Stomach (tissue), 9 donors: ENCODE results near the gene MAPK4. TPM values are rescaled to one million over a fixed set of nuclear protein-coding genes. Genes with fewer than 3 reads are reported as not detected.
"Not testable (repeated sequence)": the region's sequence is repeated elsewhere in the genome, so short reads cannot be mapped to it uniquely, and the experiment has no call there.

Source experiments
- DNase-seq, 2 donors: peaks; one replicate each; pipeline versions ENCODE4 v3.0.0 to v3.0.0-alpha.2; 2013 to 2019
- H3K27ac ChIP-seq, 5 donors: fragments of 200-600 bp in 4 of 5; sonication (generic) in 4 of 5; one replicate each; pipeline ENCODE4 v1.5.1; 2013 to 2019; ENCODE audit warnings: mild to moderate bottlenecking in 1 of 5, moderate library complexity in 1 of 5
- H3K27me3 ChIP-seq, 3 donors: fragments of 200-600 bp; sonication (generic); one replicate each; pipeline ENCODE4 v1.5.1; 2017 to 2019; ENCODE audit warnings: mixed run types in 1 of 3
- H3K36me3 ChIP-seq, 4 donors: fragments of 200-600 bp; sonication (generic); 1 replicate in 3 of 4; 2 replicates in 1 of 4; pipeline ENCODE4 v1.5.1; 2016 to 2019
- H3K4me1 ChIP-seq, 4 donors: fragments of 200-600 bp; sonication (generic); one replicate each; pipeline ENCODE4 v1.5.1; 2016 to 2019
- H3K4me3 ChIP-seq, 4 donors: fragments of 200-600 bp; sonication (generic) in 3 of 4; one replicate each; pipeline ENCODE4 v1.5.1; 2016 to 2019; ENCODE audit warnings: mild to moderate bottlenecking in 1 of 4
- H3K9me3 ChIP-seq, 4 donors: fragments of 200-600 bp; sonication (generic); one replicate each; pipeline ENCODE4 v1.5.1; 2016 to 2019
- EP300 ChIP-seq: sonication (generic); formaldehyde crosslinking; IDR thresholded peaks from one replicate; pipeline ENCODE4 v1.6.1; 2017; ENCODE audit warnings: antibody characterized with exemption
- POLR2A ChIP-seq, 4 donors: fragments of 450-650 bp; IDR thresholded peaks; one replicate each; pipeline ENCODE4 v1.6.1; 2016; ENCODE audit warnings: antibody characterized with exemption in 4 of 4, control low read depth in 2 of 4, mild to moderate bottlenecking in 1 of 4, moderate library complexity in 1 of 4
- POLR2AphosphoS5 ChIP-seq, 3 donors: sonication (generic); formaldehyde crosslinking; IDR thresholded peaks; one replicate each; pipeline ENCODE4 v1.6.1; 2016; ENCODE audit warnings: antibody characterized with exemption in 3 of 3
- WGBS, 5 donors: extraction: QIAGEN DNeasy Blood & Tissue Kit in 3 of 5; methylation state at CpG; one replicate each; pipeline versions ENCODE4 v1.1.5 to v1.1.7; 2013 to 2018; 5-methylcytosine and 5-hydroxymethylcytosine counted together
- intact Hi-C: fragments of 100-400 bp; cut with DNase I; formaldehyde crosslinking; loops from one replicate; pipeline ENCODE4 v1.15.1; 2023; ENCODE audit warnings: low total_unique reads
- polyA plus RNA-seq, 3 donors: library from polyadenylated mRNA; stranded (reverse); fragments of 200-250 nt; gene quantifications; one replicate each; pipeline ENCODE4 v1.2.3, GENCODE V29; 2013
- total RNA-seq, 5 donors: library from RNA; depleted of rRNA; stranded (reverse); fragments of >200 nt; gene quantifications; one replicate each; pipeline versions ENCODE4 v1.1.0 to v1.2.3, GENCODE V29; 2014 to 2016
- TF ChIP-seq, protein P1 (sequence below), 7 experiments: fragments of 450-650 bp in 4 of 7; fragments of 200-600 bp in 3 of 7; sonication (generic) in 3 of 7; IDR thresholded peaks; one replicate each; pipeline ENCODE4 v1.5.1; 2016 to 2019; ENCODE audit warnings: antibody characterized with exemption in 7 of 7, control low read depth in 2 of 7, mild to moderate bottlenecking in 1 of 7
- donor health status: healthy with polysubstance abuse.
- donor health status: Bipolar disorder and iron deficiency.
- donor health status: healthy.

The MAPK4 gene
- total and polyA plus RNA-seq, 8 donors, result 0.19 to 86.0 (median 4.2) TPM

DNA sequence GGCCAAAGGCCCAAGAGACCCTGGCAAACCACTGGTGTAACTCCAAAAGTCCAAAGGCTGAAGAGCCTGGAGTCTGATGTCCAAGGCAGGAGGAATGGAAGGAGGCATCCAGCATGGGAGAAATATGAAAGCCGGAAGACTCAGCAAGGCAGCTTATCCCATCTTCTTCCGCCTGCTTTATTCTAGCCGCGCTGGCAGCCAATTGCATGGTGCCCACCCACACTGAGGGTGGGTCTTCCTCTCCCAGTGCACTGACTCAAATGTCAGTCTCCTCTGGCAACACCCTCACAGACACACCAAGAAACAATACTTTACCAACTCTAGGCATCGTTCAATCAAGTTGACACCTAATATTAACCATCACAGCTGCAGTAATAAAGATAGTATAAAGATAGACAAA lies 34.1 kb downstream of the MAPK4 start:
- no peak overlapping the region for H3K27ac ChIP-seq
- peaks cover 0 to 4% (median 0%) of the 10 kb centered on the region in 3 donors for H3K27me3 ChIP-seq
- H3K36me3 ChIP-seq, result no peaks in the 10 kb centered on the region
- no peak for TF ChIP-seq POLR2A (IDR thresholded peaks at IDR 0.05)
- no peak for TF ChIP-seq POLR2AphosphoS5 (IDR thresholded peaks at IDR 0.05)
- TF ChIP-seq, protein P1, sequence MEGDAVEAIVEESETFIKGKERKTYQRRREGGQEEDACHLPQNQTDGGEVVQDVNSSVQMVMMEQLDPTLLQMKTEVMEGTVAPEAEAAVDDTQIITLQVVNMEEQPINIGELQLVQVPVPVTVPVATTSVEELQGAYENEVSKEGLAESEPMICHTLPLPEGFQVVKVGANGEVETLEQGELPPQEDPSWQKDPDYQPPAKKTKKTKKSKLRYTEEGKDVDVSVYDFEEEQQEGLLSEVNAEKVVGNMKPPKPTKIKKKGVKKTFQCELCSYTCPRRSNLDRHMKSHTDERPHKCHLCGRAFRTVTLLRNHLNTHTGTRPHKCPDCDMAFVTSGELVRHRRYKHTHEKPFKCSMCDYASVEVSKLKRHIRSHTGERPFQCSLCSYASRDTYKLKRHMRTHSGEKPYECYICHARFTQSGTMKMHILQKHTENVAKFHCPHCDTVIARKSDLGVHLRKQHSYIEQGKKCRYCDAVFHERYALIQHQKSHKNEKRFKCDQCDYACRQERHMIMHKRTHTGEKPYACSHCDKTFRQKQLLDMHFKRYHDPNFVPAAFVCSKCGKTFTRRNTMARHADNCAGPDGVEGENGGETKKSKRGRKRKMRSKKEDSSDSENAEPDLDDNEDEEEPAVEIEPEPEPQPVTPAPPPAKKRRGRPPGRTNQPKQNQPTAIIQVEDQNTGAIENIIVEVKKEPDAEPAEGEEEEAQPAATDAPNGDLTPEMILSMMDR (IDR thresholded peaks at IDR 0.05), result no peak
- TF ChIP-seq EP300, result no peak
- DNase-seq, result no peak
- H3K9me3 ChIP-seq, result peaks cover 0 to 10% (median 0%) of the 10 kb centered on the region in 4 donors
- H3K4me3 ChIP-seq, result no peak overlapping the region
- WGBS, 5 donors, result 92 to 96% (median 93%) methylated on average over 5 of the region's 5 CpGs
- no peaks in the 10 kb centered on the region for H3K4me1 ChIP-seq
- intact Hi-C loops, result no loop called here

DNA sequence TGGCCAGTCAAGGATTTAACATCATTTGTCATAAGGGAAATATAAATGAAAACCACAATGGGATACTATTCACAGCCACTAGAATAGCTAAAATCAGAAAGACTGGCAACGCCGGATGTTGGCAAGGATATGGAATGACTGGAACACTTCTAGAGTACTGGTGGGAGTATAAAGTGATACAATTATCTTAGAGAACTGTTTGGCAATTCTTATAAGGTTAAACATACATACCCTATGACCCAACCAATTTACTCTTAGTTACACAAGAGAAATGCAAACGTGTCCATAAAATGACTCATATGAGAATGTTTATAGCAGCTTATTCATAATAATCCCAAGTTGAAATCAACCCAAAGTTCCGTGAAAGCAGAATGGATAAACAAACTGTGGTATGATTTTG lies 35.1 kb downstream of the MAPK4 start:
- Histone ChIP-seq H3K4me3 (no peak overlapping the region), H3K27me3 (peaks cover 0 to 4% (median 0%) of the 10 kb centered on the region in 3 donors), H3K4me1 (no peaks in the 10 kb centered on the region), H3K36me3 (no peaks in the 10 kb centered on the region), H3K27ac (no peak overlapping the region), H3K9me3 (peaks cover 0 to 10% (median 0%) of the 10 kb centered on the region in 4 donors)
- WGBS, 5 donors, result 18 to 35% (median 20%) methylated on average over 4 of the region's 4 CpGs
- TF ChIP-seq POLR2A (IDR thresholded peaks at IDR 0.05) (no peak), EP300 (no peak), POLR2AphosphoS5 (IDR thresholded peaks at IDR 0.05) (no peak)
- TF ChIP-seq, protein P1 (IDR thresholded peaks at IDR 0.05), result no peak
- DNase-seq, result no peak
- intact Hi-C loops, result no loop called here

DNA sequence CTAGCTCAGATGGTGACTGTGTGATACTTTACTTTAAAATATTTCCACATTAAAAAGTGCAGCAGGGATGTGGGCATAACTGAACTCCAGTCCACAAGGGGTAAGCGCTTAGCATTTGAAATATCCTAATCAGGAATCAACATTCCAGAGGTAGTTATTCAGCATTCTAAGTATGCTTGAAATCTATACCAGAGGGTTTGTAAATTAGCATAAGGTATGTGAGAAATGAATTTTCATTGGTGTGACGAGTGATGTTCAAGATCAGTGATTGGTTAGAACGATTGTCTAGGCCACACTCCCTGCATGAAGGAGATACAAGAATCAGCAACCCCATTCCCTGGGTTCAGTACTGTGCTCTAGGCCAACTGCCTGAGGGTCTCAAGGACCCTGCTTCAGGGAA lies 42.6 kb downstream of the MAPK4 start:
- DNase-seq, result no peak
- Histone ChIP-seq H3K4me3 (no peak overlapping the region), H3K36me3 (no peaks in the 10 kb centered on the region), H3K27me3 (peaks cover 0 to 9% (median 0%) of the 10 kb centered on the region in 3 donors), H3K9me3 (no peaks in the 10 kb centered on the region), H3K27ac (no peak overlapping the region), H3K4me1 (no peaks in the 10 kb centered on the region)
- intact Hi-C loops, result no loop called here
- WGBS, 5 donors, result 74 to 89% (median 86%) methylated on average over 3 of the region's 3 CpGs
- TF ChIP-seq POLR2A (IDR thresholded peaks at IDR 0.05), result no peak

GRCh38 chr18:50606609-50607008 lies 46.7 kb downstream of the MAPK4 start:
- WGBS, 5 donors, result 69 to 95% (median 87%) methylated on average over 5 of the region's 5 CpGs
- Histone ChIP-seq H3K4me1 (no peaks in the 10 kb centered on the region), H3K27me3 (no peaks in the 10 kb centered on the region), H3K36me3 (no peaks in the 10 kb centered on the region), H3K9me3 (no peaks in the 10 kb centered on the region), H3K4me3 (no peak overlapping the region), H3K27ac (no peak overlapping the region)
- no peak for TF ChIP-seq POLR2AphosphoS5 (IDR thresholded peaks at IDR 0.05)
- TF ChIP-seq POLR2A (IDR thresholded peaks at IDR 0.05), result no peak
- no peak for TF ChIP-seq EP300
- TF ChIP-seq, protein P1 (IDR thresholded peaks at IDR 0.05), result no peak
- intact Hi-C loops, result no loop called here
- no peak for DNase-seq

DNA sequence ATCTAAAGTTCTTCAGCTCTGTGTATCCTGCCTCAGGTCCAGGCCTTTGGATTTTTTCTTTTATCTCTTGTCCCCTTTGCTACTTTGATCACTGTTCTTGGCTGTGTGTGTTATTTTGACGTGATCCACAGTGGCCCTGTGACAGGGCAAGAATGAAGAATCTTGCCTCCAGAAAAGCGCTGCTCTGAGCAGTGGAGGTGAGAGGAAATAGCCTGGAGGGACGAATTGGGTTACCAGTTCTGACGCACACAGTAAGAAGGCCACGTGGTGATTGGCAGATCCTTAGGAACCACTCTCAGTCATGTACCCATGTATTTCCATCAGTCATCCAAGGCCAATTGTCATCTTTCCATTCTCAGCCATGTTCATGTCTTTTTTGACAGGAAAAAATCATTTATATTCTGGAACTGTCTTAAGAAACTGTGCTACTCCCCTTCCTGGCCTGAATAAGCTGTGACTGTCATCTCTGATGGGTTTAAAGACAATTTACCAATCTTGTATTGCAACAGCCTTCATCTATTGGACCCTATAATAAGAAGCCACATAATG lies 47.6 kb downstream of the MAPK4 start:
- WGBS, 5 donors, result 75 to 85% (median 81%) methylated on average over 5 of the region's 5 CpGs
- no peaks in the 10 kb centered on the region for H3K36me3 ChIP-seq
- H3K27me3 ChIP-seq, result no peaks in the 10 kb centered on the region
- H3K4me1 ChIP-seq, result no peaks in the 10 kb centered on the region
- intact Hi-C loops, result no loop called here
- no peak overlapping the region for H3K4me3 ChIP-seq
- TF ChIP-seq POLR2AphosphoS5 (IDR thresholded peaks at IDR 0.05) (no peak), EP300 (no peak), POLR2A (IDR thresholded peaks at IDR 0.05) (no peak)
- TF ChIP-seq, protein P1 (IDR thresholded peaks at IDR 0.05), result no peak
- H3K27ac ChIP-seq, result no peak overlapping the region
- H3K9me3 ChIP-seq, result no peaks in the 10 kb centered on the region
- no peak for DNase-seq

DNA sequence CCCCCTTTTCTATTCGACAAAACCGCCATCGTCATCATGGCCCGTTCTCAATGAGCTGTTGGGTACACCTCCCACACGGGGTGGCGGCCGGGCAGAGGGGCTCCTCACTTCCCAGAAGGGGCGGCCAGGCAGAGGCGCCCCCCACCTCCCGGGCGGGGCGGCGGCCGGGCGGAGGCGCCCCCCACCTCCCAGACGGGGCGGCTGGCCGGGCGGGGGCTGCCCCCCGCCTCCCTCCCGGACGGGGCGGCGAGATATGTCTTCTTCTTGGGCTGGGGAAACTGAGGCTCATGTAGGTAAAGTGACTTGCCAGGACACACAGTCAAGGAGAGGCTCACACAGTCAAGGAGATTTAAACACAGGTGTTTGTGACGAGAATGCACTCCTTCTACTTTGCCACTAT lies 49.3 kb downstream of the MAPK4 start:
- H3K36me3 ChIP-seq, H3K4me3 ChIP-seq, intact Hi-C loops, H3K9me3 ChIP-seq, H3K27me3 ChIP-seq, H3K4me1 ChIP-seq, DNase-seq, H3K27ac ChIP-seq: not testable (repeated sequence)
- WGBS, 5 donors, result 87 to 94% (median 90%) methylated on average over 17 to 26 of the region's 26 CpGs
